ENCODE data around the gene PJA1.
A peak's percentile ranks its signal among the peaks of the same experiment; 100 is the strongest.

The PJA1 gene

DNA sequence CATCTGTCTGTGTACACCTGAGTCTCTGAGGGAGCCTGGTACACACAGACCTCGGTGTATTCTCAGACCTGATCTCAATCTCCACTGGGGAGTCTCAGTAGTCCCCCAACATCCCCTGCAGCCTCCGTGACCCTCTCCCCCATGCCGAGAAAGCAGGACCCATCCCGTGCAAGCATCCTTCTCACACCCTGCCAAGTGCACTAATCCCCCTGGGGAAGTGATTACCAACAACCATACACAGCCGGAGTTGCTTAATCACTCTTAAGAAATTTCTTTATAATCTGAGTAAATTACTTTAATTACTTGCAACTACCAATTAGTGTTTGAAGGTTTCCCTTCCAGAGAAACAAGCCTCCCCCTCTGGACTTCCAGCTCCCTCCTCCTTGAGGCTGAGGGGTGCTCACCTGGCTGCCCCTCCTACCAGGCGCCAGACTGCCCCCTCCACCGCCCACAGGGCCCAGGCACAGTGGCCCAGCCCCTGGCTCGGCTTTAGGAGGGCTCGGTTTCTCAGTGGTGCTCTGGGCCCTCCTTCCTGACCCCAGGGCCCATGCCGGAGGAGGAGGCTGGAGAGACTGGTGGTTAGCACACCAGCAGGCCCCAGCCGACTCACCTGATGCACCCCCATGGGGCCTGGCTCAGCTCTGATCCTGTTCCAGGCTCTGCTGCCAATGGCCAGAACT is 43.8 kb downstream of the PJA1 start:
- TF ChIP-seq, protein P1, sequence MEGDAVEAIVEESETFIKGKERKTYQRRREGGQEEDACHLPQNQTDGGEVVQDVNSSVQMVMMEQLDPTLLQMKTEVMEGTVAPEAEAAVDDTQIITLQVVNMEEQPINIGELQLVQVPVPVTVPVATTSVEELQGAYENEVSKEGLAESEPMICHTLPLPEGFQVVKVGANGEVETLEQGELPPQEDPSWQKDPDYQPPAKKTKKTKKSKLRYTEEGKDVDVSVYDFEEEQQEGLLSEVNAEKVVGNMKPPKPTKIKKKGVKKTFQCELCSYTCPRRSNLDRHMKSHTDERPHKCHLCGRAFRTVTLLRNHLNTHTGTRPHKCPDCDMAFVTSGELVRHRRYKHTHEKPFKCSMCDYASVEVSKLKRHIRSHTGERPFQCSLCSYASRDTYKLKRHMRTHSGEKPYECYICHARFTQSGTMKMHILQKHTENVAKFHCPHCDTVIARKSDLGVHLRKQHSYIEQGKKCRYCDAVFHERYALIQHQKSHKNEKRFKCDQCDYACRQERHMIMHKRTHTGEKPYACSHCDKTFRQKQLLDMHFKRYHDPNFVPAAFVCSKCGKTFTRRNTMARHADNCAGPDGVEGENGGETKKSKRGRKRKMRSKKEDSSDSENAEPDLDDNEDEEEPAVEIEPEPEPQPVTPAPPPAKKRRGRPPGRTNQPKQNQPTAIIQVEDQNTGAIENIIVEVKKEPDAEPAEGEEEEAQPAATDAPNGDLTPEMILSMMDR (IDR thresholded peaks at IDR 0.05; ENCODE audit: low read depth, low read length): no peak
- H3K4me3 ChIP-seq (replicated peaks in 1 of 2; ENCODE audit: low read depth in 2 of 2, low read length in 2 of 2): no peak overlapping the region

DNA sequence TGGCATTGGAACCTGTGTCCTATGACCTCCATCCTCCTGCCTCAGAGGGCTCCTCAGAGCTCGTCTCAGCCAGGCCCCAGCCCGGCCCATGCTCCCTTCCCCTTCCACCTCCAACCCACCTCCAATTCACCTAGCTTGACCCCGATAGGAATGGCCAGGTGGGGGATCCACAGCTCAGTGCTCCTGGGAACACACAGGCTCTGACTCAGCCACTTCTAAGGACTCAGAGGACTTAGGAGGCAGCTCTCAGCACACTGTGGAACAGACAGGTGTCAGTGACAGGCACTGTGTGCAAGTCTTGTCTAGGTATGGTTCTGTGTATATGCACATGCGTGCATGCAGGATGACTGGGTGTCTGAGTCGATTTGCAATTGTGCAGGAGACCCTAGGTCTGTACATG is 44.8 kb downstream of the PJA1 start:
- TF ChIP-seq, protein P1 (IDR thresholded peaks at IDR 0.05; ENCODE audit: low read depth, low read length): no peak
- DNase-seq (ENCODE audit: low read depth in 2 of 2): no peak
- no peak overlapping the region for H3K4me3 ChIP-seq (replicated peaks in 1 of 2; ENCODE audit: low read depth in 2 of 2, low read length in 2 of 2)

More for the DNA sequence above, 43.8 kb downstream of the PJA1 start:
- DNase-seq (ENCODE audit: low read depth in 2 of 2): no peak

DNA sequence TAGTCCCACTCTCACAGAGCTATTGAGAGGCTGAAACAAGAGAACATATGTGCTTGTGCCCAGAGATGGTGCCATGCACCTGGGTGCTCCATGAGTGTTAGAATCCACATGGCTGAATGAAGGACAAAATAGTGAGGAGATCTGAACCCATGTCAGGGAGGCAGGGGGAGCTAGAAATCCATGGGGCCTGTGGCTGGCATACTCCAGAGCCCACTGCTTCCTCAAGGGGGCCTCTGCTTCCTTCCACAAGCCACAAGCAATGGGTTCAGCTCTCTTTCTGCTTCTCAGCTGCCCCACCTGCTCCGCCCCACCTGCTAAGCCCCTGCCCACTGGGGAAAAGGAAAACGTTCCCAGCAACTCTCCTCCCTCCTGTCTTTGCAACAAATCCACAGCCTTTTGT is 46.1 kb downstream of the PJA1 start:
- no peak overlapping the region for H3K4me3 ChIP-seq (replicated peaks in 1 of 2; ENCODE audit: low read depth in 2 of 2, low read length in 2 of 2)
- TF ChIP-seq, protein P1 (IDR thresholded peaks at IDR 0.05; ENCODE audit: low read depth, low read length): no peak
- no peak for DNase-seq (ENCODE audit: low read depth in 2 of 2)

DNA sequence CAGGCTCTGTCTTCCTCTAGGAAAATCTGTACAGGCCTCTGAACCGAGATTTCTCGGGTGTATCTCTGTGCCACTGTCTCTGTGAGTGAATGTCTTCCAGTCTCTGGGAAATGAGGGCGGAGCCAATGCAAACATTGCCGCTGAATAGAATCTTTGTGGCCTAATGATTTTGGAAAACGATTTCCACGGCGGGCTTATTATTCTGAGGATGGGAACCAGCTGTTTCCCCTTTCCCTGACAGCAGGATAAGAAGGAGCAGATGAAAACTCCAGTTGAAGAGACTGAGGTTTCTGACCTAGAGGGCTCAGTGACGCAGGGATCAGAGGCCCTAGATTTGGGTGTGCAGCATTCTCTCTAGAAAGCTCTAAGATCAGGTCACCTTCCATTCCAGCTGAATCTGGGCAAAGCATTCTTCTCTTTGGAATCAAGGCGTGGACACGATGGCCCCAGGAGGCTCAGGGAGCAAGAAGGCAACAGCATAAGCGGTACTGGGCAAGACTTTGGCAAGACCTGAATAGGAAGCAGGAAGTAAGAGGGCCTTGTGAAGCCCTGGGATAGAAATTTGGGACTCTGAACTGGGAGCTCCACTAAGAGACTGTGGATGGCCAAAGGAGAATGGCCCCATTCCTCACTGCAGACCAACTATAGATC is 47.3 kb downstream of the PJA1 start:
- DNase-seq (ENCODE audit: low read depth in 2 of 2): peak in 1 of 2 donors; percentile 18
- H3K4me3 ChIP-seq (replicated peaks in 1 of 2; ENCODE audit: low read depth in 2 of 2, low read length in 2 of 2): no peak overlapping the region
- TF ChIP-seq, protein P1 (IDR thresholded peaks at IDR 0.05; ENCODE audit: low read depth, low read length): no peak

DNA sequence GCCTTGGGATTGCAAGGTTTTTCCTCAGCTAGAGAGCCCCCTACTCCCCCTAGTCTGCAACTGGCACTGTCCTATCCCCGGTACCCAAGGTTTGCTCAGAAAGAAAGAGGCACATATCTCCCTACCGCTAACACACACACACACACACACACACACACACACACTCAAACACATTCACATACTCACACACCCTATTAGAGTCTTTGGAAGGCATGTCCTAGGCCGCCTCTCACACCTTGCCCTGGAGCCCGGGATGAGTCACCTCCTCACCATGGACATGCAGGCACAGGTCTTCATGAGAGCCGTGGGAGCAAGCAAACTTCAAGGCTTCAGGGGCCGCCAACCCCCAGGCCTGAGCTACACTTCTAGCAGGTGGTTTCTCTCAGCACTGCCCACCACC is 49.2 kb downstream of the PJA1 start:
- no peak for DNase-seq (ENCODE audit: low read depth in 2 of 2)
- H3K4me3 ChIP-seq (replicated peaks in 1 of 2; ENCODE audit: low read depth in 2 of 2, low read length in 2 of 2): no peak overlapping the region
- TF ChIP-seq, protein P1 (IDR thresholded peaks at IDR 0.05; ENCODE audit: low read depth, low read length): no peak

DNA sequence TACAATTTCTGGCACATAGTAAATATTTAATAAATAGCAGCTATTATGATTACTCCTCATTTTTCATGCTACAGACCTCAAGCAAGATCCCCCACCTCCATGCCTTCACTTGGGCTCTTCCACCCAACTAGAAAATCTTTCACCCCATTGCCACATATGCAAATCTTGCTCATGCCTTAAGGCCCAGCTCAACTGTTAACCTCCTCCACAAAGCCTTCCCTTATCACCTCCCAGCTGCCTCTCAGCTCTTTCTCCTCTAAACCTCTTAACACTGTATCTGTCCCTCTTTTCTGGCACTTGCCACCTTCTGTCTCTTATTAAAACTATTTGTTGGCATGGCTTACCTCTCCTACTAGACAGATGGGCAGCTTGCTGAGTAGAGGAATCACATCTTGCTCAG is 51.5 kb downstream of the PJA1 start:
- no peak for DNase-seq (ENCODE audit: low read depth in 2 of 2)
- TF ChIP-seq, protein P1 (IDR thresholded peaks at IDR 0.05; ENCODE audit: low read depth, low read length): no peak
- no peak overlapping the region for H3K4me3 ChIP-seq (replicated peaks in 1 of 2; ENCODE audit: low read depth in 2 of 2, low read length in 2 of 2)
